Stimulated activated naive CD4-positive, alpha-beta T cell (primary cell): ENCODE data around the gene THRAP3.
"Not testable (repeated sequence)": the region's sequence is repeated elsewhere in the genome, so short reads cannot be mapped to it uniquely, and the experiment has no call there.

Experiments used
- DNase-seq, 6 experiments: peaks; one replicate each; lab custom pipeline; 2025; lab: John Stamatoyannopoulos, UW

Gene THRAP3

DNA sequence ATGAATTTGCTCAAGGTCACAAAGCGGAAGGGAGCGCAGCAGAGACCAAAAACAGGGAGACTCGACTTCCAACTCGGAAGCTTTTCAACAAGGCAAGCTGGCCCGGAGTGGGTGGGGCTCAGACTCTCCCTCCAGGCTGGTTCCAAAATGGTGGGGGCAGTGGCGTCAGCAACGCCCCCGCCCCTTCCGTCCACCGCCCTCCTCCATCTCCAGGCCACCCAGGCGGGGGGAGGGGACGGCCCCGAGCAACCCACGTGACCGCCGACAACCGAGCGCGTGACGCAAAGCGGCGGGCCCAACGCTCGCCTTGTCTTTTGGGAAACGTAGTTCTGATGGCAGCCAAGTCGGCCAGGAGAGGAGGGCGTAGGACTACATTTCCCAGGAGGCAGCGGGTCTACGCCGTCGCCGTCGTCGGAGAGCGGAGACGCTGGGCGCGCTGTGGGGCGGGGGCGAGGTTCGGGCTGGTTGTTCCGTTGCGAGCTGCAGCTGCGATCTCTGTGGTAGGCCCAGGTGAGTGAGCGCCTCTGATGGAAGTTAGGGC is at the start of gene THRAP3:
Gene THRAP3, plus strand, starts transcription at position 448 of the 541 bp plus-strand sequence. CDS start 58,121 bp downstream, outside the sequence.
- DNase-seq: peak; percentile 97 to 100 (median 99)

- DNase-seq: no peak
Measured at GRCh38 chr1:36174713-36175112, 49.5 kb upstream of the THRAP3 start.

GRCh38 chr1:36175137-36176095 is 48.8 kb upstream of the THRAP3 start:
- DNase-seq: no peak

- DNase-seq: no peak
Measured at GRCh38 chr1:36176106-36176949, 47.9 kb upstream of the THRAP3 start.

GRCh38 chr1:36177589-36178431 is 46.4 kb upstream of the THRAP3 start:
- no peak for DNase-seq

GRCh38 chr1:36178471-36179219 is 45.6 kb upstream of the THRAP3 start:
- no peak for DNase-seq

GRCh38 chr1:36179220-36179600 is 45.0 kb upstream of the THRAP3 start:
- no peak for DNase-seq

GRCh38 chr1:36182734-36183133 is 41.5 kb upstream of the THRAP3 start:
- no peak for DNase-seq

DNA sequence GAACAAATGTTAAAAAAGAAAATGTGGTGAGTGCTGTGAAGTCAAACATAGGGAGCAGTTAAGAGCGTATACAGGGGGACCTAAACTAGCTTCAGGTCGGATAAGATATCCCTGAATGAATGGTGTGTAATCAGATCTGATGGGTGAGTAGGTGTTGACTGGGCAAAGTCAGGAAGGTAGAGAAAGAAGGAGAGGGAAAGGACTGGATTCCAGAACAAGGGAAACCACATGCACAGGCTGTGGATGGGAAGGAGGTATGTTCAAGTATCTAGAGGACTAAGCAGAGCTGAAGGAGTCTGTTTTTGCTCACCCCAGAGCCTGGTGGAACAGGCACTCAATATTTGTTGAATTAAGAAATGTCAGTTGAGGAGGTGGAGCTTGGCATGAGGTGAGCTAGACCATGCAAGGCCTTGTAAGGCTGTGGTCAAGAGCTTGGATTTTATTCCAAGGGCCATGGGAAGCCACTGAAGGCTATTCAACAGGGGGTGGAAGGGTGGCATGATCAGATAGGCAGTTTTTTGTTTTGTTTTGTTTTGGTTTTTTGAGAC is 40.9 kb upstream of the THRAP3 start:
- DNase-seq: peak in 1 of 6 experiments; percentile 12

DNA sequence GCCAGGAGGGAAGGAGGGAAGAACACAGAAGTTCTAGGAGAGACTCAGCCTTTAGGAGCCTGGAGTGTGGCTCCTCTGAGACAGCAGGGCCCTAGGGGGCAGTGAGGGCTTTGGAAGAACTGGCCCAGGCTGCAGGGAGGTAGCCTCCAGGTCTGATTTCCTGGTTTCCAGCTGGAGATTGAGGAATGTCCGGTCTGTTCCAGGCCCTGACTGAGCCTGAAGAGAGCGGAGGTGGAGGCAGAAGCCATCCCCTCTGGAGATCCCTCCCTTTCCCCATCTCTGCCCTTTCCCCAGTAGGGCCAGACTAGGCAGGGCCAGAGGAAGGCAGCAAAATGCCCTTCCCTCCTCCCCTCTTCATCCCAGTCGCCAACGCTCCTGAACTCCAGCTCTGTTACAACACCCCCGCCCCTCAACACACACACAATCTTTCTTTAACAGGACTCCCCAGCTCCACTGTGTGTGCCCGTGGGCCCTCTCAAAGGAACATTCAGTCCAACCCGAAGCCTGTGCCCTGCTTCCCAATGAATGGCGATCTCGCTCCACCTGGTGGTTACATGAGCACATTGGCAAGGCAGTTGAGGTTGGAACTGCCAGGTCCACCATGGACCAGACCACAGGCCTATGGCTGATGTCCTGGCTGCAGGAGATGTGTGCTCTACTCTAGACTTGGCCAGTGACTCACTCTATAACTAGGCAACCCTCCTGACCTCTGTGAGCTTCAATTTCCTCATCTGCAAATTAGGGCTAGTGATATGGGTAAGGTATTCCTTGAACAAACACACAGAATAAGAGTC is 36.2 kb upstream of the THRAP3 start:
- DNase-seq: peak; percentile 53 to 86 (median 78)

GRCh38 chr1:36196805-36197204 is 27.4 kb upstream of the THRAP3 start:
- not testable (repeated sequence) for DNase-seq

DNA sequence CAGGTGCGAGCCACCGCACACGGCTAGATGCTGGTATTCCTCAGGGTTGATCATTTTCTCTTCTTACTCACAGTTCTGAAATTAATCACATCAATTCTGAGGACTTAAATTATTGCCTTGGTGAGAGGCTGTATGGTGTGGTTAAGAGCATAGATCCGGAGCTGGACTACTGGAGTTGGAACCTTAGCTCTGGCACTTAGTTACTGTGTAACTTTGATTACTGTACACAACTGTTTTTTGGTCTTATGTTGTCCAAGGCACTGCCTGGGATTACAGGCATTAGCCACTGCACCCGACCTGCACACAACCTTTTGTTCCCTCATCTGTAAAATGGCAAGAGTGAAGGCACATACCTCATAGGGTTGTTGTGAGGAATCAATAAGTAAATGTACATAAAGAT is 25.6 kb upstream of the THRAP3 start:
- no peak for DNase-seq

DNA sequence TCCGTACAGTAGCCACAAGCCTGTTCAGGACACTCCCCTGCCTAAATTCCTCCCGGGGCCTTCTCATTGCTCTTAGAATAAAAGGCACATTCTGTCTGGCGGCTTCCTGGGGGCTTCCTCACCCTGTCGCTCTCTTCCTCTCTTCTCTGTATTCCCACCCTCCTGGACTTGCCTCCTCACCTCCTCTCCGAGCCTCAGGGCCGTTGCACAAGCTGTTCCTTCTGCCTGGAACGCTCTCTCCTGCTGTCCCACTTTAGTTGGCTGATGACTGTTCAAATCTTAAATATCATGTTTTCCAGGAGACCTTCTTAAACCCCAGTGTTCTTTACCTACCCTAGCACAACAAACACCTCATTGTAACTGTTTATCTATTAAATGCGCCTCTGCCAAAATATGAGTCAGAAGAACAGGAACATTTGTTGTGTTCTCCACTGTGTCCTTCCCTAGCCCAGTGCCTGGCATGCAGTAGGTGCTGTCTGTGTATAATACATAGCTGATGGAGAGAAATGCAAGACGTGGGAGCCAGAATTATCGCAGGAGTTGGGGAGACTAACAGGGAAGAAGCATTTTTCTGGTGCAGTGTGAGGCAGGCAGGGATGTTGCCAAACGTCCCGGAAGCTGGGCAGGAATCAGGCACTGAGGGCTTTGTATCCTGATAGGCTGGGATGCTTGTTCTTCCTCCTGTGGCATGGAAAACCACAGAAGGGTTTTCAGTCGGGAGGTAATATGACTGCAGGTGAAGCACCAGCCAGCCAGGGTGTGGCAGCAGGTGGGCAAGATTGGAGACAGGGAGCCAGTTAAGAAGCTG is 24.1 kb upstream of the THRAP3 start:
- DNase-seq: no peak

DNA sequence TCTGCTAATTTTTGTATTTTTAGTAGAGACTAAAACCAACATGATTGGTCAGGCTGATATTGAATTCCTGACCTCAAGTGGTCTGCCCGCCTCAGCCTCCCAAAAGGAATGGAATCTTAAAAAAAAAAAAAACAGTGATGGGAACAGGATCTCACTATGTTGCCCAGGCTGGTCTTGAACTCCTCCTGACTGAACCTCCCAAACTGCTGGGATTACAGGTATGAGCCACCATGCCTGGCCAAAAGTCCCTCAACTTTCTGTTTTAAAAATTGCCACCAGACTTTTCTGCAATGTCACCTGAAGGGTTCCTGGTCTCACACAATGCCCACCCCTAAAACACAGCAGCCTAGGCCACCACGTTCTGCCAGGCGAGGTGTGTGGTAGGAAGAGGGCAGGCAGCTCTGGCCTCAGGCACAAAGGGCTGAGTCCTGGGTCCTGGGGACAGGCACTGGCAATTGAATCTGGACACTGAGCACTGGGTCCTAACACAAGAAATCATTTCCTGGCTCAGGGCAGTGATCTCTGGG is 21.2 kb upstream of the THRAP3 start:
- DNase-seq: no peak

DNA sequence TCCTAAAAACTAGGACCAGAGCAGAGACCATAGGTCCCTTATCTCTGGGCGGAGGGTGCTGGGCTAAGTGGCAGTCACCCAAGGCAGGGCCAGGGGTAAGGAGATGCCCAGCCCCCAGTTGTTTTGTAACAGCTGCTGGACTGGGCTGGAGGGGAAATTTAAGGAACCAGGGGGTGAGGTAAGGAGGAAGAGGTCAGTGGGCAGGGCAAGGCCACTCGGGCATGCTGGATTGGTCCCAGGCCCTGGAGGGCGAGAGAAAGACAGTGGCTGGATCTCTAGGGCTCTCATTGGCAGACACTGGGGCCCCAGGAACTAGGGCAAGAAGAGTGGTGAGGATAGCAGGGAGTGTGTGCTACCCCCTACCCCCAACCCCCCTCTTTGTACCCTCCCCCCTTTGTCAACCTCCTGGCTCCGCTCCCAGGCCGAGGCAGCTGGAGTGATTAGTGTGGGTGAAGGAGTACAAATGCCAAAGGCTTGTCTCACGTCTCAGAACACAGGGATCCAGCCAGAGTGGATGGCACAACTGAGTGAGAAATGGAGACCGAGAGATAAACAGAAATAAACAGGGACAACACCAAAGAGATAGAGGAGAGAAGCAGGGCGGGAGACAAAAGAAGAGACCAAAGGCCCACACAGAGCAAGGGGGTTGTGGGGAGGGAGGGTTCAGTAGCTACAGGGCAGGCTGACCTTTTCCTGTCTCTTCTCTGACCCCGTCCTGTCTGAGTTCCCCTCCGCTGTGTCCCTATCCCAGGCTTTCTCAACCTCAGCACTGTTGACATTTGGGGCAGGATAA is 20.5 kb upstream of the THRAP3 start:
- no peak for DNase-seq

- DNase-seq: no peak
Measured at GRCh38 chr1:36204347-36204909, 19.8 kb upstream of the THRAP3 start.

GRCh38 chr1:36206323-36206858 is 17.9 kb upstream of the THRAP3 start:
- DNase-seq: no peak
